GM08714 (cell line): ENCODE measurements around the gene CTR9.

ENCODE experiments used
- H3K4me3 ChIP-seq: fragments of 200-500 bp; sonication (Bioruptor generic); 2 replicates; pipeline ENCODE4 v1.5.1; 2014; ENCODE audit warnings: mild to moderate bottlenecking, low read length, inconsistent platforms
- ZNF274 ChIP-seq: IDR thresholded peaks from 2 replicates; pipeline ENCODE4 v1.6.1; 2012; ENCODE audit warnings: mild to moderate bottlenecking, low read depth, low read length

Gene CTR9

DNA sequence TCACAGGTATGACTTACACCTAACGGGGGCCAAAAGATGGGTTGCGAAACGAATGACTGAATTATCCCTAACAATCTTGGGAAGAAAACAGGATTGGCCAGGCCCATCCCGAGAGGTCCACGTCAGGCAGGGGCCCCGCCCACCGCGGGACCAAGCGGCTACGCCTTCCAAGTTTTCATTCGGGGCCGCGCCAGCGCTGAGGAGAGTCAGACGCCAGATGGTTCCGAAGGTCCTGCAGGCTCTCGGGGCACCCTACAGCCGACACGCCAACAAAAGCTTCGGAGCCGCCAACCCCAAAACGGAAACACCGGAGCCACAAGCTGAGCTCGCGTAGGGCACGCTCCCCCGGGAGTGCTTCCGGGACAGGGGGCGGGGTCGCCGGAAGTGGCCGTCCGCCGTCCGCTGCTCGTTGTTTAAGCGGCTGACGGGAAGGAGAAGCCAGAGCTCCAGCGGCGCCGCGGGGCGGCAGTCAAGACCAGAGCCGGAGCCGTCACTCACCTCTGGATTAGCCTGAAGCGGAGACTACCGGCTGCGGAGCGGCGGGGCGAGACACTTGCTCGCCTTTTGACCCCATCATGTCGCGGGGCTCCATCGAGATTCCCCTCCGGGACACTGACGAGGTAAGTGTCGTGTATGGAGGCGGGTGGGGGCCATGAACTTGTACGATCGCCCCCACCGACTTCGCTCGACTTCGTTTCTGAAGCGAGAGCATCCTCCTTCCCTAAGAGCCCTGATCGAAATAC is at the start of gene CTR9:
Gene CTR9 (plus strand): TSS at position 409 of the 743 bp plus-strand sequence. CDS start 167 bp downstream, at position 576.
- no peak for TF ChIP-seq ZNF274
- peak within 1 kb of the TSS; percentile 95 for H3K4me3 ChIP-seq

DNA sequence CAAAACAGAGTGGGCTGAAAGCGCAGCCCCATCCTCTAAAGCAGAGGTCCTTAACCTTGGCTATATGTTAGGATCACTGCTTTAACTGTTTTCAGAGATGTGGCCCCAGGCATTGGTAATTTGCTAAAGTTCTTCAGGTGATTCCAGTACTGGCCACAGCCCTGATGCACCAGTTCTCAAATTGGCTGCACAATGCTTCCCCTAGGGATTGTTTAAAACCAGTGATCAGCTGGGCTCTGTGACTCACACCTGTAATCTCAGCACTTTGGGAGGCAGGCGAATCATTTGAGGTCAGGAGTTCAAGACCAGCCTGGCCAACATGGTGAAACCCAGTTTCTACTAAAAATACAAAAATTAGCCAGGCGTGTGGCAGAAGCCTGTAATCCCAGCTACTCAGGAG is 49.1 kb upstream of the CTR9 start:
- no peak for TF ChIP-seq ZNF274
- H3K4me3 ChIP-seq = no peak overlapping the region

DNA sequence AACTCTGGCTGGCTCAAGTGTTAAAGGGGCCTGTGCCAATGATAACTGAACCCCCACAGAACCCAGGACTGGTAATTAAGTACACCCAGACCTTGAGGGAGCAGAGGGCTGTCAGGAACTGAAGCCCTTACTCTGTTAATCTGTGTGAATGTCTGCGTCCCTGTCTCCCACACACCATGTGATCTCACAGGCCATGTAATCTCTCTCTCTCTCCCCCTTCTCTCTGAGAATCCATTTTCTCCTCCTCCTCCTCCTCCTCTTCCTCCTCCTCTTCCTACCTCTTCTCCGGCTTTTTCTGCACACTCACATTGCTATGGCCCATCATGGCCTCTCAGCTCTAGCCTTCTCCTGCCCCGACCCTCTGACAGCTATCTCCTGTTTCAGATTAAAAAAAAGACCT is 42.9 kb upstream of the CTR9 start:
- H3K4me3 ChIP-seq = no peak overlapping the region
- no peak for TF ChIP-seq ZNF274

DNA sequence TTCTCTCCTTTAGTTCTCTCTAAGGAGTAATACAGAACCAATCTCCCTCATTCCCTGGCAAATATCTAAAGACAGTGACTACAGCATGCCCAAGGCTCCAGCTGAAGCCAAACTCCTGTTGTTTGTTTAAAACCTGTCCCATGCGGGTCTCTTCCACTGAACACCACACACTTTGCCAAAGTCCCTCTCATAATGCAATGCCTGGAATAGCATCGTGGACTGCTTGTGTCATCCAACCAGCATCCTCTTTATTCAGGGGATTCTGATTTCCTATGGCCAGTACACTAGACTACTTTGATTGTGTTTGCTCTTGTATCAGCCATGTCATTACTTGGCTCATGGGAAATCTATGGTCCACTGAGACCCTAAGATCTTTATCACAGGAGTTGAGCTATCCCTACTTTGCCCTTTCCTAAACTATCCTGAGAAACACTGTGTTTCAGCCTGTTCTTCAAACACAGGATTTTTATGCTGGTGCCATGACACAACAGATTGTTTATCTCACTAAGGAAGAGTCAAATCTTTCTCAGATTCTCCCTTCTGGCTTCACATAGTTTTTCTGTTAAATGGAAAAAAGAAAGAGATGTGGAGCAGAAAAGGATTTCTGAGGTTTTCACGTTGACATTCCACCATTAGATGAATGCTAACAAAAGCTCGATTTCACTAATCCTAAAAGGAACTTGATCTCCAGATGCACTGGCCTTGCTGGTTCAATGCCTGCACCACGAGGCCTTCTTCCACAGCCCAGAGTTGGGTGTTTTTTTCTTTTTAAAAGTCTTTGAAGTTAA is 41.6 kb upstream of the CTR9 start:
- H3K4me3 ChIP-seq = no peak overlapping the region
- TF ChIP-seq ZNF274 = no peak

DNA sequence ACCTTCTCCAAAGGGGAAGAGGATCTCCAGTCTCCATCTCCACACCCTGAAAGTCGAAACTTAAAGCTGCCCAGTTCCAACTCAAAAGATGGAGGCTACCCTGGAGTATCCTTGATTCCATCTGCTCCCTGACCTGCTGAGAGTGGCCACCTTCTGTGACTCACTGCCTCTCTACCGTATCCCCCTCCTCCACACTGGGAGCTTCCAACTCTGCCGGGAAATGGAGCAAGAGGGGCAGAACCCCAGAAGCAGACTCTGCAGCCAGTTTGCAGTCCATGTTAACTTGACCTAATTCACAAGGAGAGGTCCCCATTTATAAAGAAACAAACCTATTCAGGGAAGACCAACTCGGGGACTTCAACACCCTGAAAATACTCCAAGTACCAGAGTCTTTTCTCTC is 35.5 kb upstream of the CTR9 start:
- H3K4me3 ChIP-seq = no peak overlapping the region
- no peak for TF ChIP-seq ZNF274

DNA sequence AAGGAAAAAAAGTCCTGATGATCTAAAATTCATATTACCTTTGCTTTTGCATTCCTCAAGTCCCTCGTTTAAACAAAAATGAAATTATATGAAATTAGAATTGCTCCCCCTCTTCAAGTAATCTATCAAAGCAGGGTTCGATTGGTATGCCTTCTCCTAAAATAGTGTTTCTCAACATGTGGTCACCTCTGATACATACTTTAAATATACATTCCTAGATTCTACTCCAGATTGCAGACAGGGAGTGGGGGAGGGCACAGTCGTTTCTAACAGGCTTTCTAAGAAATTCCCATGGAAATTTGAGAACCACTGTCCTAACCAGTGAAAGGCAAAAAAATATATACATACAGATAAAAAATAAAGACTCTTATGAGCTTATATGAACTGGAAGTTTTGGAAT is 34.9 kb upstream of the CTR9 start:
- TF ChIP-seq ZNF274 = no peak
- no peak overlapping the region for H3K4me3 ChIP-seq

DNA sequence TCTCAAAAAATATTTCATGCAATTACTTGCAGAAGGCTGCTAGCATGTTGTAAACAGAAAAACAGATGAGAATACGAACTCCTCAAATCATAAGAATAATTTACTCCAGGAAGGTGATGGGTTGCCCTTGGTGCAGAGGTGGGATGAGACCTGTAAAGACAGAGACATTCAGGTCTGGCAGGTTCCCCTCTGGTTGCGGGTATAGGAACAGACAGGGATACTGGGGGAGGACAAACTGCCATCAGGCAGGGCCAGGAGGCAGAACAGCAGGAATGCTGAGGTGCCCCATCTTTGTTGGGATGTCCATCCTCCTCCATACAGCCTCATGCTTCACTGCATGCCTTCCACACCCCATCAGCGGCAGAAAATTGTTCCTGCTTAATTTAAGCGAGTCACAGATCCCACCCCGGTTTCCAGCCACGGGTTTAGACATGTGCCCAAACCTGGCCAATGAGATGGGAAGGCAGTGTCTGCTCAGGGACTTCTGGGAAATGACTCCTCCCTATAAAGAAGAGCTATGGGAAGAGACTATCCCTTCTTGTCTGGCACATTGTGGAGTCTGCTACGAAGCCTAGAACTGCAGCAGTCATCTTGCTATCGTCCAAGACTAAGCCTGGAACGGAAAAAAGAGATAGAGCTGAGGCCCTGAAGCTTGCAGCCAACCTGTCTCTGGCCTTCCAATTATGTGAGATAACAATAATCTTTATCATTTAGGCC is 34.3 kb upstream of the CTR9 start:
- H3K4me3 ChIP-seq = no peak overlapping the region
- no peak for TF ChIP-seq ZNF274

DNA sequence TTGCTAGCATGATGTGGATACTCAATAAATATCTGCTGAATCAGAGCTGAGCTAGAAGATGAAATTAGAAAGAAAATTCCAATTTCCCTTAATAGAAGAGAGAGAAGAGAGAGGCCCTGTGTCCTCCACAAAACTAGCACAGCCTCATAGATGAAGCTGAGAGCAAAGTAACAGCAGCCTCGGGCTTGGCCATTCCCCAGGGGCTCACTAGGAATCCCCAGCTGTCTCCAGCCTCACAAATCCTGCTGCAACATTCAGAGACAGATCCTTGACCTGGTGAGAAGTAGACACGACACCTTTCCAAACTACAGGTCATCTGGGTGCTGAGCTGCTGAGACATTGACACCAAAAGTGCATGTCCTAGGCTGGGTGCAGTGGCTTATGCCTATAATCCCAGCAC is 31.4 kb upstream of the CTR9 start:
- TF ChIP-seq ZNF274 = no peak
- no peak overlapping the region for H3K4me3 ChIP-seq

DNA sequence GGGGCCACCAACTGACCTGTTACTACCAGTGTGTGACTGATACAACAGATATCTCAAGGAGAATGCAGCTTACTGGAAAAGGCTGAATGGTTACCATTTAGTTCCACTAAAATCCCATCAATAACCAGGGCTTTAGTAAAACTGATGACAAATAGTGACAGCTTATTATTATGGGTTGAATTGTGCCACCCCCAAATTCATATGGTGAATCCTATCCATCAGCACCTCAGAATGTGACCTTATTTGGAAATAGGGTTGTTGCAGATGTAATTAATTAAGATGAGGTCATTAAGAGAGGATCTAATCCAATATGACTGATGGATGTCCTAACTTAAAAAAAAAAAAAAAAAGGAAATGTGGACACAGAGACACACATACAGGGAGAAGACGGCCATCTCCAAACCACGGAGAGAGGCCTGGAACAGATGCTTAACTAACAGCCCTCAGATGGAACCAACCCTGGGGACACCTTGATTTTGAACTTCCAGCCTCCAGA is 30.1 kb upstream of the CTR9 start:
- TF ChIP-seq ZNF274 = no peak
- H3K4me3 ChIP-seq = no peak overlapping the region

DNA sequence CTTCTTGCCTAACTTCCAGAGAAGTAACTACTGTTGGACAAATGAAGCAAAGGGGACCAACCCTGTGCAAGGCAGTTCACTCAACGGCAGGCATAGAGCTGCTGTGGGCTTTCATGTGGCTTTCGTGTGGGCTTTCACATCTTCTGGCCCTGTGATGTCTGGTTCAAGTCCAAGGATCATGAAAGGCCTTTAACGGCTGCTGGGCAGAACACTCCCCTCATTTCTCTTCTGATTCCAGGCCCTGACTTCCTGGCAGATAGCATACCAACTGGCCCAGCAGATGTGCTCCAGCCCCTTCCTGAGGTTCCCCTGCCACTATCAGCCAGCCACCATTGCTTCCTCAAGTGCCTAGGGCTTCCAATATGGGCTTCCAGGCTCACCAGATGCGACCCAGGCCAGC is 28.7 kb upstream of the CTR9 start:
- H3K4me3 ChIP-seq = no peak overlapping the region
- no peak for TF ChIP-seq ZNF274

DNA sequence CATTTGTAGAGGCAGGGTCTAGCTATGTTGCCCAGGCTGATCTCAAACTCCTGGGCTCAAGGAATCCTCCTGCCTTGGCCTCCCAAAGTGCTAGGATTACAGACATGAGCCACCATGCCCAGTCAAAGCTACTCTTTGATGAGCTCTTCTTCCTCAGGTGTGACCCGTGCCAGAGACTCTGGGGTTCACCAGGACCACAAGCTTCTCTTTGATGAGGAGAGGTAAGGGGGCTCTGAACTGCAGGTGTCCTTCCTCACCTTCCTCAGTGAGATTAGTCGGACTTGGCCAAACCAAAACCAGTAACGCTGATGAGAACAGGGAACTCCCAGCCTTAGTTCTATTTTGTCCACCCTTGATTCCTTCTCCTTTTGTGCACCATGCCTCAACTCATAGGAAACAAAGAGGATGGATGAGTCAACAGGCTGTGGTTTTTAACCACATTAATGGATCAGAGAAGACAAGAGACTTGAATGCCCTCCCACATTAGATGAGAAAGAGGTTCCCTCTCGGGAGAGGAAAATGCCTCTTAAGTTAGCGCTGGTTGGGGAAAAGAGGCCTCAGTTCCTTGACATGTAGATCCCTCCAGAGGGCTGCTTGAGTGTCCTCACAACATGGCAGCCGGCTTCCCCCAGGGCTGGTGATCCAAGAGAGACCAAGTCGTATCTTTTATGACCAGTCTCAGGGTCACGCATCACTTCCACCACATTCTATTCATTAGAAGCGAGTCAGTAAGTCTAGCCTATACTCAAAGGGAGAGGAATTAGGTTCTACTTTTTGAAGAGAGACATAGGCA is 25.7 kb upstream of the CTR9 start:
- no peak for TF ChIP-seq ZNF274
- no peak overlapping the region for H3K4me3 ChIP-seq

DNA sequence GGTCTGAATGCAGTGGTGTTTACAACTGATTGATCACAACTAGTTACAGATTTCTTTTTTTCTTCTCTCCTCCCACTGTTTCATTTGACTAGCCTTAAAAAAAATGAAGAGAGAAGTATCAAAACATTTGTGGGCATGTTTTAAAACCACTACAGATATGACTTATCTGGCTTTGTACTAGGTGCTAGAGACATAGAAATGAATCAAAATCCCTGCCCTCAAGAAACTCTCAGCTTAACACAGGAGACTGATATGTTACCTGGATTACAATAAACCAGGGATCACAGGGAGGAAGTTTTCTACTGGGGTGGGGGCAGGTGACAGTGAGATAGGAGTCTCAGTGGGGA is 25.2 kb upstream of the CTR9 start:
- TF ChIP-seq ZNF274 = no peak
- H3K4me3 ChIP-seq = no peak overlapping the region

DNA sequence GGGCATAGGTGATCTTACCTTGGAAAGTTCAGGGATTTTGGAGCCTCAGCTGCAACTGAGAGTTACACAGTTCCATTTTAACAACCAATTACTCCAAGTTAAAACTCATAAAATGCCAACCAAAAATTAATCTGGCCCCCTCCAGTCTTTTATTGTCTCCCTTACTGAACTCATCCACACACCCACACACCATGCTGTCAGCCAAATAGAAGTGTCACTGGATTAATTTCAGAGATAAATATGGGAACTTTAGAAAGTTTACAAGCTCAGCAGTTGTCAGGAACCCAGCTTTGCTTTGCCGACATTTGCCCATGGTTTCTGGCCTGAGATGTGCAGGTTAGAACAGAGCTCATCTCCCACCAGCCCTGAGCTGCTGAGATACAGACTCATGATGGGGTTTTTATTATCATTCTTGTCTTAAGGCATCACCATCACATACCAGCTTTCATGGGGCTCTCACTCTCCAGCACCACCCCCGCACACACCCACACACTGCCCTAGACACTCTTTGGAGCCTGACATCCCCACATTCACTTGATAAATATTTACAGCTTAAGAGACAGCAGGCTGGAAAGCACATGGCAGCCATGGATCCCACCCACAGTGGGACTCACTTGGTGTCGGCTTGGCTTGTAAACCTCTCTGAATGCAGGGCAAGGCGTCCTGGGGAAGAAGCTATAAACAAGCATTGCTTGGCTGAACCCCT is 23.7 kb upstream of the CTR9 start:
- TF ChIP-seq ZNF274 = no peak
- H3K4me3 ChIP-seq = no peak overlapping the region
